WTC11 (cell line): ENCODE measurements around the gene MIF. TPM values are rescaled to one million over a fixed set of nuclear protein-coding genes. Genes with fewer than 3 reads are reported as not detected.

Experiments used
- ATAC-seq: fragments of 200-7000 bp; cut with Tn5 transposase; 2 replicates; pipeline ENCODE4 v1.10.0; 2021; ENCODE audit warnings: mild to moderate bottlenecking, moderate library complexity
- CTCF ChIA-PET: fragments of 300-600 bp; sonication (Branson Sonifier 250); formaldehyde crosslinking; loops from one replicate; lab custom pipeline; 2021; ENCODE audit warnings: antibody characterized with exemption; lab: Charles Lee
- POLR2A ChIA-PET: fragments of 350-600 bp; sonication (Branson Sonifier 250); formaldehyde crosslinking; loops from one replicate; lab custom pipeline; 2021; ENCODE audit warnings: antibody characterized with exemption; lab: Charles Lee
- DNase-seq: peaks from one replicate; pipeline ENCODE4 v3.0.0; 2021; ENCODE audit warnings: low spot score
- H3K27ac Mint-ChIP-seq: 2 replicates; pipeline ENCODE4 v1.8.0; 2021; ENCODE audit warnings: mixed read lengths
- H3K27me3 Mint-ChIP-seq: 2 replicates; pipeline ENCODE4 v1.8.0; 2021; ENCODE audit warnings: low read depth, mild to moderate bottlenecking, moderate library complexity, mixed read lengths
- H3K36me3 Mint-ChIP-seq: 2 replicates; pipeline ENCODE4 v1.8.0; 2021; ENCODE audit warnings: mixed read lengths
- H3K4me1 Mint-ChIP-seq: 2 replicates; pipeline ENCODE4 v1.8.0; 2022; ENCODE audit warnings: mixed read lengths
- H3K4me3 Mint-ChIP-seq: 2 replicates; pipeline ENCODE4 v1.8.0; 2021; ENCODE audit warnings: mild to moderate bottlenecking, moderate library complexity, mixed read lengths
- H3K9me3 Mint-ChIP-seq: 2 replicates; pipeline ENCODE4 v1.8.0; 2021; ENCODE audit warnings: mixed read lengths
- CBFB ChIP-seq: sonication (generic); formaldehyde crosslinking; IDR thresholded peaks from 2 replicates; pipeline ENCODE4 v1.8.1; 2022; ENCODE audit warnings: mild to moderate bottlenecking, low read depth, missing genetic modification reagents
- CREB1 ChIP-seq: sonication (generic); formaldehyde crosslinking; IDR thresholded peaks from 2 replicates; pipeline ENCODE4 v1.8.0; 2023; ENCODE audit warnings: mild to moderate bottlenecking, missing genetic modification reagents
- ESRRA ChIP-seq: sonication (generic); formaldehyde crosslinking; IDR thresholded peaks from 2 replicates; pipeline ENCODE4 v1.8.1; 2022; ENCODE audit warnings: mild to moderate bottlenecking, missing genetic modification reagents, borderline replicate concordance
- FOXK1 ChIP-seq: sonication (generic); formaldehyde crosslinking; IDR thresholded peaks from 2 replicates; pipeline ENCODE4 v1.8.0; 2022; ENCODE audit warnings: mild to moderate bottlenecking, moderate library complexity, missing genetic modification reagents
- IRF2 ChIP-seq: sonication (generic); formaldehyde crosslinking; IDR thresholded peaks from 2 replicates; pipeline ENCODE4 v1.8.0; 2022; ENCODE audit warnings: low read depth, missing genetic modification reagents, borderline replicate concordance
- NFYB ChIP-seq: sonication (generic); formaldehyde crosslinking; conservative IDR thresholded peaks from 2 replicates; pipeline ENCODE4 v1.8.0; 2022; ENCODE audit warnings: low read depth, missing genetic modification reagents
- OVOL2 ChIP-seq: fragments of 250-450 bp; sonication (Bioruptor Pico); IDR thresholded peaks from 2 replicates; pipeline ENCODE4 v1.9.0; 2021; ENCODE audit warnings: mild to moderate bottlenecking, borderline replicate concordance
- RELA ChIP-seq: sonication (generic); formaldehyde crosslinking; IDR thresholded peaks from 2 replicates; pipeline ENCODE4 v1.8.1; 2022; ENCODE audit warnings: missing genetic modification reagents, mild to moderate bottlenecking, borderline replicate concordance
- TCF7 ChIP-seq: sonication (generic); formaldehyde crosslinking; IDR thresholded peaks from 2 replicates; pipeline ENCODE4 v1.8.0; 2022; ENCODE audit warnings: mild to moderate bottlenecking, low read depth, missing genetic modification reagents, moderate library complexity
- TP53 ChIP-seq: sonication (generic); formaldehyde crosslinking; IDR thresholded peaks from 2 replicates; pipeline ENCODE4 v1.8.1; 2023; ENCODE audit warnings: mild to moderate bottlenecking, missing genetic modification reagents
- ZBTB21 ChIP-seq: sonication (generic); formaldehyde crosslinking; IDR thresholded peaks from 2 replicates; pipeline ENCODE4 v1.8.1; 2023; ENCODE audit warnings: mild to moderate bottlenecking, missing genetic modification reagents, borderline replicate concordance
- ZNF263 ChIP-seq: sonication (generic); formaldehyde crosslinking; IDR thresholded peaks from 2 replicates; pipeline ENCODE4 v1.8.1; 2022; ENCODE audit warnings: low read depth, mild to moderate bottlenecking, moderate library complexity, missing genetic modification reagents
- ZNF317 ChIP-seq: sonication (generic); formaldehyde crosslinking; IDR thresholded peaks from 2 replicates; pipeline ENCODE4 v1.8.1; 2023; ENCODE audit warnings: low read depth, mild to moderate bottlenecking, moderate library complexity, missing genetic modification reagents, borderline replicate concordance
- ZNF416 ChIP-seq: fragments of 250-450 bp; sonication (Bioruptor Pico); IDR thresholded peaks from 2 replicates; pipeline ENCODE4 v1.9.0; 2021; ENCODE audit warnings: mild to moderate bottlenecking, inconsistent platforms
- total RNA-seq: library from RNA; stranded (reverse); gene quantifications from 3 replicates; pipeline ENCODE4 v1.2.3, GENCODE V29; 2021
- TF ChIP-seq, protein P1 (sequence below): sonication (generic); formaldehyde crosslinking; IDR thresholded peaks from 2 replicates; pipeline ENCODE4 v1.8.1; 2023; ENCODE audit warnings: mild to moderate bottlenecking, moderate library complexity, missing genetic modification reagents
- TF ChIP-seq, protein P2 (sequence below): sonication (generic); formaldehyde crosslinking; IDR thresholded peaks from 2 replicates; pipeline ENCODE4 v1.8.1; 2023; ENCODE audit warnings: mild to moderate bottlenecking, missing genetic modification reagents, borderline replicate concordance
- TF ChIP-seq, protein P3 (sequence below): fragments of 250-450 bp; sonication (Bioruptor Pico); IDR thresholded peaks from 2 replicates; pipeline ENCODE4 v1.9.0; 2021; ENCODE audit warnings: mild to moderate bottlenecking
- TF ChIP-seq, protein P4 (sequence below): sonication (generic); formaldehyde crosslinking; IDR thresholded peaks from 2 replicates; pipeline ENCODE4 v1.8.0; 2023; ENCODE audit warnings: missing genetic modification reagents, mild to moderate bottlenecking, borderline replicate concordance
- TF ChIP-seq, protein P5 (sequence below): fragments of 250-450 bp; sonication (Bioruptor Pico); IDR thresholded peaks from 2 replicates; pipeline ENCODE4 v2.1.2; 2022; ENCODE audit warnings: mild to moderate bottlenecking, moderate library complexity
- TF ChIP-seq, protein P6 (sequence below): sonication (generic); formaldehyde crosslinking; IDR thresholded peaks from 2 replicates; pipeline ENCODE4 v1.8.1; 2022; ENCODE audit warnings: low read depth, mild to moderate bottlenecking, moderate library complexity, missing genetic modification reagents, borderline replicate concordance
- TF ChIP-seq, protein P7 (sequence below): fragments of 250-450 bp; sonication (Bioruptor Pico); IDR thresholded peaks from 2 replicates; pipeline ENCODE4 v1.9.0; 2021; ENCODE audit warnings: moderate library complexity, mild to moderate bottlenecking, inconsistent platforms, borderline replicate concordance

MIF gene
- total RNA-seq, 1 experiment from 2014 or later, result 1,424 TPM

DNA sequence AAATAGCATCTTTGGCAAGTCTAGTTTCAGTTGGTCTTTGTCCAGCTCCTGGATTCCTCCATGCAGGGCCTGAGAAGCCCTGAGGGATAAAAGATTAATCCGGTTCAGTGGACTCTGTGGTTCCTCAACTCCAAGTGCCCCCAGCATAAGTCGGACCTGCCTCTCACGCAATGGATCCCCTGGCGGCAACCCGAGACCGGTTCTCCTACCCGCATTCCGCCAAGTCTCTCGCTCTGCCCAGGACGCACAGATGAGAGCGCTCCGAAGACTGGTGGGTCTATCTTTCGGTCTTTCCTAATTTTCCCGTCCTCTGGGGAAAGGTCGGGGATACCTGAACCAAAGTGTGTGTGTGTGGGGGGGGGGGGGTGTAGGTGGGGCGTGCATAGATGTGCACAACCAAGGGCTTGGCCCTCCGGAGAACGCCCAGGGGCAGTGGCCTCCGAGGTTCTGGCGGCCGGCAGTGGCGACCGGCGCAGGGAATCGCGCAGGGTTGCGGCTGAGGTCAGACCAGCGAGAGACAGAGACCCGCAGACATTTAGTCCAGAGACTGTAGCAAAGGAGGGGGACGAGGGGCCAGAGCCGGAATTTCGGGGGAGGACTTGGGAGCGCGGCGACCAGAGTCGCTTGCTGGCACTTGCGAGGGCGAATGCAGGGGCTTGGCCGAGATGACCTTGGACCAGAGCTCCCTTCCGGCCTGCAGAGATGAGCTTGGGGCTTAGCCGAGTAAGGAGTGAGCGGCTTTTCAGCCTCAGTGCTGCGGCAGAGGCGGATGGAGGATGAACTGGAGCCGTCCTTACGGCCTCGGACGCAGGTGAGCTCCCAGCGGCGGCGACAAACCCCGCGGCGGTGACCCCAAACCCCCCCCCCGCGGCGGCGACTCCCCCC is 37.2 kb upstream of the MIF start:
- peaks cover 20% of the 10 kb centered on the region for H3K4me1 Mint-ChIP-seq
- POLR2A ChIA-PET, result interaction anchor here (0.5 to 2.4 kb wide), 16 partner anchors 8 to 106 kb away, joined by 3 to 27 read pairs (median 4); partner anchors contain the start of genes DERL3, MIF and ZNF70
- CTCF ChIA-PET, result interaction anchor here (0.6 to 3.0 kb wide), 38 partner anchors 7 to 471 kb away, joined by 3 to 93 read pairs (median 5); partner anchors contain the start of genes CHCHD10, DERL3, DRICH1 and MIF
- H3K27ac Mint-ChIP-seq, result peak overlapping the region; percentile 95
- ATAC-seq (peak; percentile 50), DNase-seq (peak; percentile 71)
- H3K36me3 Mint-ChIP-seq, result peaks cover 2% of the 10 kb centered on the region; the same call in 1 of the 2 replicates
- no peaks in the 10 kb centered on the region for H3K9me3 Mint-ChIP-seq
- no peaks in the 10 kb centered on the region; the same call in 1 of the 2 replicates for H3K27me3 Mint-ChIP-seq
- peak overlapping the region; percentile 79 for H3K4me3 Mint-ChIP-seq
- no peak for TF ChIP-seq ZBTB21 (CRISPR knock-in tag)
- TF ChIP-seq, protein P1, sequence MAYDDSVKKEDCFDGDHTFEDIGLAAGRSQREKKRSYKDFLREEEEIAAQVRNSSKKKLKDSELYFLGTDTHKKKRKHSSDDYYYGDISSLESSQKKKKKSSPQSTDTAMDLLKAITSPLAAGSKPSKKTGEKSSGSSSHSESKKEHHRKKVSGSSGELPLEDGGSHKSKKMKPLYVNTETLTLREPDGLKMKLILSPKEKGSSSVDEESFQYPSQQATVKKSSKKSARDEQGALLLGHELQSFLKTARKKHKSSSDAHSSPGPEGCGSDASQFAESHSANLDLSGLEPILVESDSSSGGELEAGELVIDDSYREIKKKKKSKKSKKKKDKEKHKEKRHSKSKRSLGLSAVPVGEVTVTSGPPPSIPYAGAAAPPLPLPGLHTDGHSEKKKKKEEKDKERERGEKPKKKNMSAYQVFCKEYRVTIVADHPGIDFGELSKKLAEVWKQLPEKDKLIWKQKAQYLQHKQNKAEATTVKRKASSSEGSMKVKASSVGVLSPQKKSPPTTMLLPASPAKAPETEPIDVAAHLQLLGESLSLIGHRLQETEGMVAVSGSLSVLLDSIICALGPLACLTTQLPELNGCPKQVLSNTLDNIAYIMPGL (CRISPR knock-in tag), result peak; percentile 73
- TF ChIP-seq TP53, result 0 out of 2 replicates have a peak, but pooled peaks have one; percentile 55
- 0 out of 2 replicates have a peak, but pooled peaks have one; percentile 52 for TF ChIP-seq ESRRA (CRISPR knock-in tag)
- TF ChIP-seq CBFB (CRISPR knock-in tag), result 0 out of 2 replicates have a peak, but pooled peaks have one; percentile 26
- TF ChIP-seq, protein P2, sequence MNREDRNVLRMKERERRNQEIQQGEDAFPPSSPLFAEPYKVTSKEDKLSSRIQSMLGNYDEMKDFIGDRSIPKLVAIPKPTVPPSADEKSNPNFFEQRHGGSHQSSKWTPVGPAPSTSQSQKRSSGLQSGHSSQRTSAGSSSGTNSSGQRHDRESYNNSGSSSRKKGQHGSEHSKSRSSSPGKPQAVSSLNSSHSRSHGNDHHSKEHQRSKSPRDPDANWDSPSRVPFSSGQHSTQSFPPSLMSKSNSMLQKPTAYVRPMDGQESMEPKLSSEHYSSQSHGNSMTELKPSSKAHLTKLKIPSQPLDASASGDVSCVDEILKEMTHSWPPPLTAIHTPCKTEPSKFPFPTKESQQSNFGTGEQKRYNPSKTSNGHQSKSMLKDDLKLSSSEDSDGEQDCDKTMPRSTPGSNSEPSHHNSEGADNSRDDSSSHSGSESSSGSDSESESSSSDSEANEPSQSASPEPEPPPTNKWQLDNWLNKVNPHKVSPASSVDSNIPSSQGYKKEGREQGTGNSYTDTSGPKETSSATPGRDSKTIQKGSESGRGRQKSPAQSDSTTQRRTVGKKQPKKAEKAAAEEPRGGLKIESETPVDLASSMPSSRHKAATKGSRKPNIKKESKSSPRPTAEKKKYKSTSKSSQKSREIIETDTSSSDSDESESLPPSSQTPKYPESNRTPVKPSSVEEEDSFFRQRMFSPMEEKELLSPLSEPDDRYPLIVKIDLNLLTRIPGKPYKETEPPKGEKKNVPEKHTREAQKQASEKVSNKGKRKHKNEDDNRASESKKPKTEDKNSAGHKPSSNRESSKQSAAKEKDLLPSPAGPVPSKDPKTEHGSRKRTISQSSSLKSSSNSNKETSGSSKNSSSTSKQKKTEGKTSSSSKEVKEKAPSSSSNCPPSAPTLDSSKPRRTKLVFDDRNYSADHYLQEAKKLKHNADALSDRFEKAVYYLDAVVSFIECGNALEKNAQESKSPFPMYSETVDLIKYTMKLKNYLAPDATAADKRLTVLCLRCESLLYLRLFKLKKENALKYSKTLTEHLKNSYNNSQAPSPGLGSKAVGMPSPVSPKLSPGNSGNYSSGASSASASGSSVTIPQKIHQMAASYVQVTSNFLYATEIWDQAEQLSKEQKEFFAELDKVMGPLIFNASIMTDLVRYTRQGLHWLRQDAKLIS (CRISPR knock-in tag), result no peak
- TF ChIP-seq, protein P3, sequence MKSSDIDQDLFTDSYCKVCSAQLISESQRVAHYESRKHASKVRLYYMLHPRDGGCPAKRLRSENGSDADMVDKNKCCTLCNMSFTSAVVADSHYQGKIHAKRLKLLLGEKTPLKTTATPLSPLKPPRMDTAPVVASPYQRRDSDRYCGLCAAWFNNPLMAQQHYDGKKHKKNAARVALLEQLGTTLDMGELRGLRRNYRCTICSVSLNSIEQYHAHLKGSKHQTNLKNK (CRISPR knock-in tag), result no peak
- no peak for TF ChIP-seq TCF7
- no peak for TF ChIP-seq CREB1 (CRISPR knock-in tag)
- TF ChIP-seq, protein P4, sequence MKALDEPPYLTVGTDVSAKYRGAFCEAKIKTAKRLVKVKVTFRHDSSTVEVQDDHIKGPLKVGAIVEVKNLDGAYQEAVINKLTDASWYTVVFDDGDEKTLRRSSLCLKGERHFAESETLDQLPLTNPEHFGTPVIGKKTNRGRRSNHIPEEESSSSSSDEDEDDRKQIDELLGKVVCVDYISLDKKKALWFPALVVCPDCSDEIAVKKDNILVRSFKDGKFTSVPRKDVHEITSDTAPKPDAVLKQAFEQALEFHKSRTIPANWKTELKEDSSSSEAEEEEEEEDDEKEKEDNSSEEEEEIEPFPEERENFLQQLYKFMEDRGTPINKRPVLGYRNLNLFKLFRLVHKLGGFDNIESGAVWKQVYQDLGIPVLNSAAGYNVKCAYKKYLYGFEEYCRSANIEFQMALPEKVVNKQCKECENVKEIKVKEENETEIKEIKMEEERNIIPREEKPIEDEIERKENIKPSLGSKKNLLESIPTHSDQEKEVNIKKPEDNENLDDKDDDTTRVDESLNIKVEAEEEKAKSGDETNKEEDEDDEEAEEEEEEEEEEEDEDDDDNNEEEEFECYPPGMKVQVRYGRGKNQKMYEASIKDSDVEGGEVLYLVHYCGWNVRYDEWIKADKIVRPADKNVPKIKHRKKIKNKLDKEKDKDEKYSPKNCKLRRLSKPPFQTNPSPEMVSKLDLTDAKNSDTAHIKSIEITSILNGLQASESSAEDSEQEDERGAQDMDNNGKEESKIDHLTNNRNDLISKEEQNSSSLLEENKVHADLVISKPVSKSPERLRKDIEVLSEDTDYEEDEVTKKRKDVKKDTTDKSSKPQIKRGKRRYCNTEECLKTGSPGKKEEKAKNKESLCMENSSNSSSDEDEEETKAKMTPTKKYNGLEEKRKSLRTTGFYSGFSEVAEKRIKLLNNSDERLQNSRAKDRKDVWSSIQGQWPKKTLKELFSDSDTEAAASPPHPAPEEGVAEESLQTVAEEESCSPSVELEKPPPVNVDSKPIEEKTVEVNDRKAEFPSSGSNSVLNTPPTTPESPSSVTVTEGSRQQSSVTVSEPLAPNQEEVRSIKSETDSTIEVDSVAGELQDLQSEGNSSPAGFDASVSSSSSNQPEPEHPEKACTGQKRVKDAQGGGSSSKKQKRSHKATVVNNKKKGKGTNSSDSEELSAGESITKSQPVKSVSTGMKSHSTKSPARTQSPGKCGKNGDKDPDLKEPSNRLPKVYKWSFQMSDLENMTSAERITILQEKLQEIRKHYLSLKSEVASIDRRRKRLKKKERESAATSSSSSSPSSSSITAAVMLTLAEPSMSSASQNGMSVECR (CRISPR knock-in tag), result peak; percentile 25; the same call in 1 of the 2 replicates
- no peak for TF ChIP-seq IRF2
- no peak for TF ChIP-seq RELA
- no peak for TF ChIP-seq ZNF416 (CRISPR knock-in tag)
- TF ChIP-seq ZNF263 (CRISPR knock-in tag), result no peak
- TF ChIP-seq, protein P5, sequence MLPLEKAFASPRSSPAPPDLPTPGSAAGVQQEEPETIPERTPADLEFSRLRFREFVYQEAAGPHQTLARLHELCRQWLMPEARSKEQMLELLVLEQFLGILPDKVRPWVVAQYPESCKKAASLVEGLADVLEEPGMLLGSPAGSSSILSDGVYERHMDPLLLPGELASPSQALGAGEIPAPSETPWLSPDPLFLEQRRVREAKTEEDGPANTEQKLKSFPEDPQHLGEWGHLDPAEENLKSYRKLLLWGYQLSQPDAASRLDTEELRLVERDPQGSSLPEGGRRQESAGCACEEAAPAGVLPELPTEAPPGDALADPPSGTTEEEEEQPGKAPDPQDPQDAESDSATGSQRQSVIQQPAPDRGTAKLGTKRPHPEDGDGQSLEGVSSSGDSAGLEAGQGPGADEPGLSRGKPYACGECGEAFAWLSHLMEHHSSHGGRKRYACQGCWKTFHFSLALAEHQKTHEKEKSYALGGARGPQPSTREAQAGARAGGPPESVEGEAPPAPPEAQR (CRISPR knock-in tag), result no peak
- TF ChIP-seq ZNF317 (CRISPR knock-in tag), result no peak
- TF ChIP-seq FOXK1 (CRISPR knock-in tag), result 0 out of 2 replicates have a peak, but pooled peaks have one; percentile 7
- no peak for TF ChIP-seq OVOL2 (CRISPR knock-in tag)
- TF ChIP-seq, protein P6, sequence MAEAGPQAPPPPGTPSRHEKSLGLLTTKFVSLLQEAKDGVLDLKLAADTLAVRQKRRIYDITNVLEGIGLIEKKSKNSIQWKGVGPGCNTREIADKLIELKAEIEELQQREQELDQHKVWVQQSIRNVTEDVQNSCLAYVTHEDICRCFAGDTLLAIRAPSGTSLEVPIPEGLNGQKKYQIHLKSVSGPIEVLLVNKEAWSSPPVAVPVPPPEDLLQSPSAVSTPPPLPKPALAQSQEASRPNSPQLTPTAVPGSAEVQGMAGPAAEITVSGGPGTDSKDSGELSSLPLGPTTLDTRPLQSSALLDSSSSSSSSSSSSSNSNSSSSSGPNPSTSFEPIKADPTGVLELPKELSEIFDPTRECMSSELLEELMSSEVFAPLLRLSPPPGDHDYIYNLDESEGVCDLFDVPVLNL (CRISPR knock-in tag), result no peak
- TF ChIP-seq, protein P7, sequence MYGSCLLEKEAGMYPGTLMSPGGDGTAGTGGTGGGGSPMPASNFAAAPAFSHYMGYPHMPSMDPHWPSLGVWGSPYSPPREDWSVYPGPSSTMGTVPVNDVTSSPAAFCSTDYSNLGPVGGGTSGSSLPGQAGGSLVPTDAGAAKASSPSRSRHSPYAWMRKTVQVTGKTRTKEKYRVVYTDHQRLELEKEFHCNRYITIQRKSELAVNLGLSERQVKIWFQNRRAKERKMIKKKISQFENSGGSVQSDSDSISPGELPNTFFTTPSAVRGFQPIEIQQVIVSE, result no peak
- no peak for TF ChIP-seq NFYB
